Stimulated activated CD8-positive, alpha-beta memory T cell treated with anti-CD3 and anti-CD28 coated beads, Interleukin-15, amount 100 ng/mL, for 1 hour (primary cell): Measurements from ENCODE around the gene SLC39A5.

Experiments used
- DNase-seq: peaks from one replicate; pipeline ENCODE4 v3.0.0-alpha.2; 2020; ENCODE audit warnings: low read depth

The SLC39A5 gene

DNA sequence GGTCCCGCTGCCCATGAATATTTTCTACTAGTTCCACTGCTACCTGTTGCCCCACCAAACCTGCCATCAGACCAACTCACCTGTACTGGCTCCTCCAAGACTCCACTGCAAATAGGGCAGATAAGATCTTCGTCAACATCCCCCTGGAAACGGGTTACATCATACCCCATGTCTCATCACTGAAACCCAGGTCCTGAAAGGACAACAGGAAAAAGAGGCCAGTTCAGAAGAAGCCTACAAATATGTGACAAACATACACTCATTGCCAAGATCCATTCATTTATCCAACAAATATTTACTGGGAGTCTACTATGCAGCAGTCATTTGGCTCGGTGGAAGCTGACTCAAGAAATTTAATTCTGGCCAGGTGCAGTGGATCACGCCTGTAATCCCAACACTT is 16.0 kb upstream of the SLC39A5 start:
- DNase-seq: no peak

DNA sequence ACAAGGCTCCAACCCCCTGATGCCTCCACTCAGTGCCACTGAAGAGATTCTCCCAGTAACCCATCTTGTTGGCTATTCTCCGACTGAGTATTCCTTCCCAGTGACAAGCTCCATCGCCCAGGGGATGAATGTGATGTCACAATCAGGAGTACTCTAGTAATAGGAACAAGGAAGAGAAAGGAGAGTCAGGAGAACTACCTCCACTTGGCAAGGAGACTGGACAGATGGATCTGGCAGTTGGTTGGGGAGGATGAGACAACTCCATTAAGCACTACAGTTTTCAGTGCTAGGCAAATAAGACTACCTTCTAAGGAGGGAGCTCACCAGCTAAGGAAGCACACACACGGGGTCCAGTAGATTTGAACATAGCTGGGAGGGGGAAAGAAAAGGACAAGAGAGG is 13.4 kb upstream of the SLC39A5 start:
- no peak for DNase-seq

DNA sequence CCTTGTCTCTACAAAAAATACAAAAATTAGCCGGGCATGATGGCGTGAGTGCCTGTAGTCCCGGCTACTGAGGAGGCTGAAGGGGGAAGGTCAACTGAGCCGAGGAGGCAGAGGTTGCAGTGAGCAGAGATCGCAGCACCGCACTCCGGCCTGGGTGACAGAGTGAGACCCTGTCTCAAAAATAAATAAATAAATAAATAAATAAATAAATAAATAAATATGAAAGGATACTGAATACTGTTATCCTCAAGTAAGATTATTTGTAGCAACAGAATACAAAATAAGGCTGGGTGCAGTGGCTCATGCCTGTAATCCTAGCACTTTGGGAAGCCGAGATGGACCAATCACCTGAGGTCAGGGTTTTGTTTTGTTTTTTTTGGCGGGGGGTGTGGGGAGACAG is 10.0 kb upstream of the SLC39A5 start:
- DNase-seq: no peak

DNA sequence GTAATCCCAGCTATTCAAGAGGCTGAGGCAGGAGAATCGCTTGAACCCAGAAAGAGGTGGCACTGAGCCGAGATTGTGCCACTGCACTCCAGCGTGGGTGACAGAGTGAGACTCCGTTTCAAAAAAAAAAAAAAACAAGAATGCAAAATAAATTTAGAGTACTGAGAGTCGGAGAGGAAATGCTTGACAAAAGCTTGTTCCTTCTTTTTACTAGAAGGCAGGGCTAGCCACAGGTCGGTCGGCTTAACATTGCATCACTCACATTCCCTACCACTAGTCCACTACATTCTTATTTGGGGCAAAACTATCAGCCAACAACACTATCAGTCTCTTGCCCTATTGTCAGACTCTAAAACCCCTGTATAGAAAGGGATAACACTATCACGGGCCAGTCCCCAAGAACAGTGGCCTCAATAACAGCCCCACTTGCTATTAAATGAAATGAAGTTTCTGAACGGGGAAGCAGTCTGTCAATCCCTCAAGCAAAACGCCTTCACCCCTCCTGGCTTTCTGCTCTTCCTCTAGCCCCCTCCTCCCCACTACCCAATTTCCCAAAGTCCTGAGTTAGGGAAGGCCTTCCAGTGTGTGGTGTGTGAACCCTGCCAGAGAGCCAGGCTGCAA is 9.1 kb upstream of the SLC39A5 start:
- DNase-seq: no peak

DNA sequence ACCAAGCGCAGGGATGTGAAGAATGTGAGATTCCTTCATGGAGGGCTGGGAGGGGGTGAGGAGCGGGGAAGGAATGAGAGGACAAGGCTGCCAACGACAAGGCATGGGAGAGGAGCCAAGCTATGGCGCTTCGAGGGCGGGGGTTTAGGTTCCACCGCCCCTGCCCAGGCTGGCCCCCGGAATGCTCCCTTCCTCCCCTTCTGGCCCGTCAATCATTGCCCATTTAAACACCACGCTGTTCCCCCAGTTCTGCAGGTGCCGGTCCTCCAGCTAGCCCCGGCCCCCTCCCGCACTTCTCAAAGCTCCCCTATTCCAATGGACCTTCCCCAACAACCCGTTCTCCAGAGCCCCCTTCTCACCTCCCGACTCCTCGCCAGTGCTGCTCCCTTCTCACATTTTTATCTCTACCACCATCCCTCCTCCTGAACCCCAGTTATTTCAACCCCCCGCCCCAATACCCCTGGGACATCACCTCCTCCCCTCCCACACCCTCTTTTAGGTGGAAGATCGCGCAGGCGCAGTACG is 8.6 kb upstream of the SLC39A5 start:
- DNase-seq: no peak

DNA sequence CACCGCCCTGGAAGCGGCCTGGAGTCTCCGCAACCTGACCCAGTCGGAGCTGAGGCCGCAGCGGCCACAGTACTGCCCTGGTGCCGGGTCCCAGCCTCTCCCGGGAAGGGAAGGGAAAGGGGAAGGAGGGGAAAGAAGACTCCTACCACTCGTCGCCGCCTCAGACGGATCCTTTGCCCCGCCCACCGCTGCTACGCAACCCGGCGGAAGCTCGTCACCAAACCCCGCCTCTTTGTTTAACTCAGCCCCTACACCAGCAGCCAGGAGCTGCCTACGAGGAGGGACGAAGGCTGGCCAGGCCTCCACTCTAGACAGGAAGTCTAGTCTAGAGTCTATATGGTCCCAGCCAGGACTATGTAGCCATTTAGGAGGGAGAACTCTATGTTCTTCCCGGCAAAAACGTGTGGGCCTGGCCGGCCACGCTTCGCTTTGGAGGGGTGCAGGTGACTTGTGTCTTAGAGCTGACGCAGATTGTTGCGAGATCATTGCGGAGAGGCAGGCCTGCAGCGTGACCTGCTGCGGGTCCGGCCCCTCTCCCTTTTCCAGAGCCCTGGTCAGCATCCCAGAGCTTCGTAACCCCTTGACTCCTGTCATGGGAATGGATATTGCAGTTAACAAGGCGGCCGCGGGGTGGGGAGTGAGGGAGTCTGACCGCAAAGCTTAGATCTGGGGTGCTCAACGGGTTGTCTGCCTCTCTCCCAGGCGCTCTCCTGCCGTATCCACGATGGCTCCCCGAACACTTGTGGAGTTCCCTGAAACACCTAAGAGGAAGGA is 7.9 kb upstream of the SLC39A5 start, which contains the start of gene RNF41:
TSS of gene RNF41 (minus strand) at position 166 of the 774 bp plus-strand sequence. CDS start 7,875 bp downstream, outside the sequence.
- DNase-seq: peak; percentile 90

DNA sequence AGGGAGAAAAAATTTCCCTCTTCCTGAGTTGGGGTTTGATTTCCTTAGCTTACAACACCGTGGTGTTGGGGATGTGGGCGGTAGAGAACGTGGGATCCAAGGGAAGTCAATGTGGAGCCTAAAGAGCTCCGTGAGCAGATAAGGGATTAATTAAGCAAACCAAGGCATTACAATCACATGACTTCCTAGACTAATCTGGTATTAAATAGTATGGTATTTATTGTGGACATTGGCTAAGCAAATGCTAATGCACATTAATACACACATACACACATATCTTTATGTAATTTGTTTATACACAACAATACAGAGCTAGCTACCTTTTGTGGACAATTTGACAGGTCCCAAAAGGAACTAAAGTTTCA is 7.3 kb upstream of the SLC39A5 start:
- DNase-seq: no peak

DNA sequence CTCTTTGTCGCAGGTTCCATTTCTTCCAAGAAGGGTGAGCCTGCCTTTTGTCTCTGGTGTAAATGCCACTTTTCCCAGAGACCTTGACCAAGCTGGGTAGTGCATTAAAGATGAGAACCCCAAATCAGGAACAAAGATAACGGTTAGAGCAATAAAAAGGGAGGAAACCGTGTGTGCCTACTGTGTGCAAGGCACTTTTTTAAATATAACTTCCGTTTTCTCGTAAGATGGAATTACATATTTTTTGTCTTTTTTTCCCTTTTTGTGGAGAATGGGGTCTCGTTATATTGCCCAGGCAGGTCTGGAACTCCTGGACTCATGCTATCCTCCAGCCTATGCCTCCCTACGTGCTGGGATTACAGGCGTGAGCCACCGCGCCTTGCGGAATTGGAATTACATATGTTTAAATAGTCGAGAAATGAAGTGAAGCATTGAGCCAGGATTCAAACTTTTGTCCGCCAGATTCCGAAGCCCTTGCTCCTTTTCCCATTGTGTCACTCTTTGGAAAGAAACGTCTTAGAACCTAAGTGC is 6.2 kb upstream of the SLC39A5 start:
- no peak for DNase-seq

DNA sequence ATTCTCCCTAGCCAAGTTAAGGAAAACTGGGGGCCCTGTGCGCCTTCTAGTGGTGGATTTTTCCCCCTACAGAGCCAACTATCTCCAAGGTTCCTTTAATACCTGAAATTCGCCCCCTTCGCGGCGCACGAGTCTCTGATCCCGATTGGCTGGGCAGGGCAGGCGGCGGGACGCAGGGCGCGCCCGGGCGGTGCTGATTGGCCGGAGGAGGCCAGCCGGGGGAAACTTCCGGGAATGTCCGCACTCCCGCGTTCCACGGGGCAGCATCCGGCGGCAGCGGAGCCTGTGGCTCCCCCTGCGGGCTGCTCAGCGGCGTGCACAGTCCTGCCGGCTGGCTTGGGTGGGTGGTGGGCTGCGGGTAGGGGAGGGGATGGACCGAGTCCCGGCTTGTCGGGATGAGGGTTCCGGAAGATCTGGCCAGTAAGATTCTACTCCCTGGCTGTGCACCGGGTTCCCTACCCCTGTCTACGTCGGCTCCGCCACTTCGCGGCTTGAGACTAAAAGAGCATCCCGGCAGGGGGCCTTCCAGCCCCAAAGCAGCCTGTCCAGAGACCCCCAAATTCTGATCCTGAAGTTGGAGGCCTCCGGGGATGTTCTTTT is 5.6 kb upstream of the SLC39A5 start, which contains the start of gene NABP2:
TSS of gene NABP2 (plus strand) at position 241 of the 600 bp plus-strand sequence. CDS start 515 bp downstream, outside the sequence.
- peak; percentile 75 for DNase-seq

DNA sequence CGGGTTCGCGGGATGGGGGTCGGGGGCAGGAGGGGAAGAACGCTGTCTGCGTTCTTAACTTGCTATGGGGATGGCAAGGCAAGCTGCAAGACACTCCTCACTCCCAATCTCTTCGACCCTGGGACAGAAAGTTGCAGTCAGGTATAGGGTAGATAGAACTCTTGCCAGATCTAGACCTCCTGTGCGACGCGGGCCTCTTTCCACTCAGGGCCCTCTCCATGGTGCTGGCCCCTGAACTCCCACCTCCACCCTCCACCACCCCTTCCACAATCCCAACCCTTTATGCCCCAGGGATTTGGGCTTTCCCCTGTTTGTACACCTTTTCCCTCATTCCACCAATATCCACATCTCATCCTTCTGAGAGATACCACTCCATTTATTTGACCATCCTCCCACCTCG is 4.9 kb upstream of the SLC39A5 start:
- no peak for DNase-seq

DNA sequence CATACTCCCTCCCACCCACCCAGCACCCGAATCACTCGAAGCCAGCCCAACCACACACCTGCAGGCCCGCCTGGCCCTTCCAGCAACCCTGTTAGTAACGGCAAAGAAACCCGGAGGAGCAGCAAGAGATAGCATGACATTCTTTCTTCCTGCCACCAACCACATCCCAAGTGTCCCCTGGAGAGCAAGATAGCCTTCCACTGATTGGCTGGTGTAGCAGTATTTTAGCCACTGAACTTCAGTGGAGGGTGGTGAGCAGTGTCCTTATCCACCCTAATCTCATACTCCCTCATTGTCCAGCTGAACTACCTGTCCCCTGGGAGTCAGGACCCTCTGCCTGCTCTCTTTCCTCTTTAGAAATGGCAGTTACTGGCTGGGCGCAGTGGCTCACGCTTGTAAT is 769 bp upstream of the SLC39A5 start:
- DNase-seq: no peak

DNA sequence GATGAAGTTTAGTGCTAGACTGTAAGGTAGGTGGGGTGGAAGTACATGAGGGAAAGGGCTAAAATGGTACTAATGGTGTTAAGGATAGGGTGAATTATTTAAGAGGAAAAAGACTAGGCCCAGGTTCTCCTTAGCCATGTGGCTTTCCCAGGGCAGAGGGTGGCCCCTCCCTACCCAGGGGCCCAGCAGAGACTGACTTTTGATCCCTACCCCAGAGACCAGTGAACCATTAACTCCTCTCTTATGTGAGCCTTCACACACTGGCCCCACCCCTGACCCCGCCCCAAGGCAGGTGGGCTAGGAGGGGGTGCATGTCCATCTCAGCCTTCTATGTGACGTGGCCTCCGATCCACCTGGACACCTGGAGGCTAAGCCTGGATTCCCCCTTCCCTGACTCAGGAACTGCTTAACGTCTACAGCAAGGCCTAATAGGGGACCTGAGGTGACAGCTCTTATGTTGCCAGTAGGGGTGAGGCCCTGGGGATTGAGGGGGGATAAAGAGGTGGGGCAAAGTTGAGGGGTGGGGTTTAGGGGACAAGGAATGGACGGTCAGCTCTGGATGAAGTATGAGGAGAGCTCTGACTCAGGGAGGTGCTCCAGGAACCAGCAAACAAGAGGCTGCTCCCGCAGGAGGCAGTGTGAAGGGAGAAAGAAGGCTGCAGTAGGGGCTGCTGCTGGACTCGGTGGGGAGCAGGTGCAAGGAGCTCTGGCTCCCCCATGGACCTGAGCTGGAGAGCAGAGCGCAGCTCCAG is 757 bp downstream of the SLC39A5 start:
- DNase-seq: no peak

DNA sequence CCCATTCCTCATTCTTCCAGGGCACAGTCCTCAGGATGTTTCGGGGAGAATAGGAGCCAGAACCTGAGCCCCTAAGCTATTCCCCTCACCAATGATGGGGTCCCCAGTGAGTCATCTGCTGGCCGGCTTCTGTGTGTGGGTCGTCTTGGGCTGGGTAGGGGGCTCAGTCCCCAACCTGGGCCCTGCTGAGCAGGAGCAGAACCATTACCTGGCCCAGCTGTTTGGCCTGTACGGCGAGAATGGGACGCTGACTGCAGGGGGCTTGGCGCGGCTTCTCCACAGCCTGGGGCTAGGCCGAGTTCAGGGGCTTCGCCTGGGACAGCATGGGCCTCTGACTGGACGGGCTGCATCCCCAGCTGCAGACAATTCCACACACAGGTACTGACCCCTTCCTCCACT is 1.3 kb downstream of the SLC39A5 start:
- no peak for DNase-seq

DNA sequence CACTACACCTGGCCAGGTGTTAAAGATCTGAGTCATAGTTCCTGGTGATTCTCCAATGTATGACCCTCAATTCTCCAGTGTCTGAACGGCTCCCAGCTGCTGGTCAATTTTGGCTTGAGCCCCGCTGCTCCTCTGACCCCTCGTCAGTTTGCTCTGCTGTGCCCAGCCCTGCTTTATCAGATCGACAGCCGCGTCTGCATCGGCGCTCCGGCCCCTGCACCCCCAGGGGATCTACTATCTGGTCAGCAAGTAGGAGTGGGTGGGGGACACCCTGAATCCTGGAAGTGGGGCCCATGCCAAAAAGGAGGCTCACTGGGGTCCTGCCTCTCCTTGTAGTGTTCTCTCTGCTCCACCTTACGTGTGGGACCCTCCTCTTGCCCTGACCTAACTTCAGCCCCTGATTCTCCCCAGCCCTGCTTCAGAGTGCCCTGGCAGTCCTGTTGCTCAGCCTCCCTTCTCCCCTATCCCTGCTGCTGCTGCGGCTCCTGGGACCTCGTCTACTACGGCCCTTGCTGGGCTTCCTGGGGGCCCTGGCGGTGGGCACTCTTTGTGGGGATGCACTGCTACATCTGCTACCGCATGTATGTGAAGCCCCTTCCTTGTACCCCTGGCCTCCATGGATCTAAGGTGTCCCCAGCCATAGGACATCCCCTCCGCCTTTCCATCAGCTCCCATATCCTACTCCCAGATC is 5.0 kb downstream of the SLC39A5 start:
- no peak for DNase-seq

DNA sequence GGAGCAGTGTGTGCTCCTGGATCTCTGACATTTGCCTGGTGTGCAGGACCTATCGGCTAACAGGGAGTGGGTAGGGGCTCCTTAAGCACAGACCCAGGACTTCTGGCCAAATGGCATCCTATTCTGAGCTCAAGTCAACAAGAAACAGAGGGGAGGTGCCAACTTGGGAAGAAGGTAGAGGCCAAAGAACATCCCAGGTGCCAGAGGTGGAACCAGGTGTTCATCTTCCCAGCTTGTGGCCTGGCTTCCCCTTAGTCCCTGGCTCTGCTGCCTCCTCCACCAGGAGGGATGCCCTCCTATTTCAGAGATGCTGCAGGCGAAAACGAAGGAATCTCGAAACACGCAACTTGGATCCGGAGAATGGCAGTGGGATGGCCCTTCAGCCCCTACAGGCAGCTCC is 6.2 kb downstream of the SLC39A5 start:
- no peak for DNase-seq

DNA sequence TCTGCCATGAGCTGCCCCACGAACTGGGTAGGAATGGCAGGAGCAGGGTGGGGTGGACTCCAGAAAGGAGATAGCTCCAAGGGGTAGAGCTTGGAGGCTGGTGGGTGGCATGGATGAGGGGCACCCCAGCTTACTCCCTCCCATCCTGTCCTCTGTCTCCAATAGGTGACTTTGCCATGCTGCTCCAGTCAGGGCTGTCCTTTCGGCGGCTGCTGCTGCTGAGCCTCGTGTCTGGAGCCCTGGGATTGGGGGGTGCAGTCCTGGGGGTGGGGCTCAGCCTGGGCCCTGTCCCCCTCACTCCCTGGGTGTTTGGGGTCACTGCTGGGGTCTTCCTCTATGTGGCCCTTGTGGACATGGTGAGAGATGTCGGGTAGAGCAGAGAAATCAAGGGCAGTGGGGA is 7.1 kb downstream of the SLC39A5 start:
- no peak for DNase-seq

DNA sequence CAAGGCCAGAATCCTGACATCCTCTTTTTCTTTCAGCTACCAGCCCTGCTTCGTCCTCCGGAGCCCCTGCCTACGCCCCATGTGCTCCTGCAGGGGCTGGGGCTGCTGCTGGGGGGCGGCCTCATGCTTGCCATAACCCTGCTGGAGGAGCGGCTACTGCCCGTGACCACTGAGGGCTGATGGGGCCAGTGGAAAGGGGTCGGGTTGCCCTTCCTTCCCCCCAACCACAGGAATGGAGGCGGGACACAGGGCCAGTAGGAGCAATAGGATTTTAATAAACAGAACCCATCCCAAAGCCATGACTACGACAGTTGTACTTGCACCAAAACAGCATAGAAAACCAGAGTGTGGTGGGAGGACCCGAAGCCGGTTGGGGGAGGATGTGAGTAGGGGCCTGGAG is 7.7 kb downstream of the SLC39A5 start:
- DNase-seq: no peak

DNA sequence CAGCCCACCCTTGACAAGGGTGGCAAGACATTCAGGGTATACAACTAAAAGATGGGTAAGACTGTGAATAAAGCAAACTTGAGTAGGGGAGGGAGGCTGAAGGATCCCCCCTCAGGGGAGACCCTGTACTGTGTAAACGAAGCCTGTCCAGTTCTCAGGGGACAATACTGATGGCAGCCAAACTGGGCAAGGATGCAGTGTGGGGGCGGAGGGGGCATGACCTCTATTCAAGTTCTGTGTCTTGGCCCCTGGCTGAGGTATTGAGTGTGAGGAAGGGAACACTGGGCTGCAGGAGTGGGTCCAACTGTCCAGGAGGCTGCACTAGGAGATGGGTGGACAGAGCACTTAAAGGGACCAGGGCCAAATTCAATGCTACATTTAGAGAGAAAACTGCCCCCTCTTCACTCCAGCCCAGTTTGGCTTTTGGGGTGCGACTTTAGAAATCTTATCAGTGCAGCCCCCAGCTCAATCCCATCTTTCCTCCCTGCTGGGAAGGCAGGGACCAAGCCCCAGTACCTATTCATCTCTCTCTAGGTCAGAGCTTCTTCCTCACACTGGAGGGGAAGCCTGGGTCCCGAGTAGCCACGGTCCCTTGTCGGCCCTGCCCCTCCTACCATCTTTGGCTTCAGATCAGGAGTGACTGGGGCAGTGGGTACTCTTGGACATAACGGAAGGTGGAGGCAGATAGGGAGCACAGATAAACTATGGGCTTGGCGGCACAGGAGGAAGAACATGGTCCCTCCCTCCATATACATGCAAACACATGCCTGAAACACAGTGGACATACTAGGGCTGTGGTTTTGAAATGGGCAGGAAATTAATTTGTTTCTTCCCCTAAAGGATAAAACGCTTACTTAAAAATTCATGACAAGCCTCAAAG is 11.8 kb downstream of the SLC39A5 start:
- no peak for DNase-seq

DNA sequence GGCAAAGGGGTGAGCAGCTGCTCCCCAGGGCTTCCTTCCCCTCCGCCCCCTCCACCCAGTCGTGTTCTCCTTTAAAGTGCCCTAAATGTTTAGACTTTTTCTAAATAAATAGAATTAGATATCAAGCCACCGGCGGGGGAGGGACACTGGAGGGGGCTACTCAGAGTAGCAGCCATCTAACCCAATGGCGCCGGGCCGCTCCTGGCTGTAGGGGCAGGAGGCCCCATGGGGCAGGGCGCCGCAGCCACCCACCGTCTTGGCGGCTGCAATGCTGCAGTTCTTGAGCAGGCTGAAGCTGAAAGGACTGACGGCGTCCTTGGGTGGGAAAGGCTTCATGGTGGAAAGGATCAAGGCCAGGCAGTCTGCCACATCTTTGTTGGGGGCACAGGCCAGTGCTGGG is 13.1 kb downstream of the SLC39A5 start:
- no peak for DNase-seq

DNA sequence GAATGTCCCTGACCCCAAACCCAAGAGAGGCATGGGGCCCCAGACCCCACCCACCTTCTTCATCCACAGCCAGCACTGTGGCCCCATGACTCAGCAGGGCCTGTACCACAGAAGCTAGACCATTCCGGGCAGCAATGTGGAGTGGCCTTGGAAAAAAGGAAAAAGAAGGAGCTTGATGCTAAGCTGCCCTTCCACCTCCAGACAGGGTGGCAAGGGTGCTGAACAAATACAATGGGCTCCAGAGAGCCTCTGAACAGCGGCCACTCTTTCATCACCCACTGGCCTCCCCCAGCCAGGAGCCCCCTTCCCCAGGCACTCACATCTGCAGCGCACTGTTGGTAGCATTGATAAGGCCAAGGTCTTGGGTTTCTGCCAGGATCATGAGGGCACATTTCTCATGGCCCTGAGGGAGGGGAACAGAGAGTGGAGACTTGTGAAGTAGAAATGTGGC is 13.9 kb downstream of the SLC39A5 start:
- no peak for DNase-seq
